Uterus (tissue), 2 donors: Measurements from ENCODE around the gene SPP1.

Experiments
- POLR2A ChIP-seq, 2 donors: fragments of 450-650 bp; IDR thresholded peaks; one replicate each; pipeline ENCODE4 v1.6.1; 2016; ENCODE audit warnings: antibody characterized with exemption in 2 of 2, mild to moderate bottlenecking in 1 of 2, moderate library complexity in 1 of 2
- TF ChIP-seq, protein P1 (sequence below), 4 experiments: fragments of 200-600 bp in 2 of 4; fragments of 450-650 bp in 2 of 4; sonication (generic) in 2 of 4; IDR thresholded peaks; one replicate each; pipeline ENCODE4 v1.5.1; 2016 to 2019; ENCODE audit warnings: antibody characterized with exemption in 4 of 4, mild to moderate bottlenecking in 2 of 4, moderate library complexity in 1 of 4

GRCh38 chr4:87934157-87934704 lies 41.3 kb upstream of the SPP1 start:
- TF ChIP-seq, protein P1, sequence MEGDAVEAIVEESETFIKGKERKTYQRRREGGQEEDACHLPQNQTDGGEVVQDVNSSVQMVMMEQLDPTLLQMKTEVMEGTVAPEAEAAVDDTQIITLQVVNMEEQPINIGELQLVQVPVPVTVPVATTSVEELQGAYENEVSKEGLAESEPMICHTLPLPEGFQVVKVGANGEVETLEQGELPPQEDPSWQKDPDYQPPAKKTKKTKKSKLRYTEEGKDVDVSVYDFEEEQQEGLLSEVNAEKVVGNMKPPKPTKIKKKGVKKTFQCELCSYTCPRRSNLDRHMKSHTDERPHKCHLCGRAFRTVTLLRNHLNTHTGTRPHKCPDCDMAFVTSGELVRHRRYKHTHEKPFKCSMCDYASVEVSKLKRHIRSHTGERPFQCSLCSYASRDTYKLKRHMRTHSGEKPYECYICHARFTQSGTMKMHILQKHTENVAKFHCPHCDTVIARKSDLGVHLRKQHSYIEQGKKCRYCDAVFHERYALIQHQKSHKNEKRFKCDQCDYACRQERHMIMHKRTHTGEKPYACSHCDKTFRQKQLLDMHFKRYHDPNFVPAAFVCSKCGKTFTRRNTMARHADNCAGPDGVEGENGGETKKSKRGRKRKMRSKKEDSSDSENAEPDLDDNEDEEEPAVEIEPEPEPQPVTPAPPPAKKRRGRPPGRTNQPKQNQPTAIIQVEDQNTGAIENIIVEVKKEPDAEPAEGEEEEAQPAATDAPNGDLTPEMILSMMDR (IDR thresholded peaks at IDR 0.05), result no peak
- no peak for TF ChIP-seq POLR2A (IDR thresholded peaks at IDR 0.05)
